Measurements from ENCODE around the gene BRPF3. TPM values are rescaled to one million over a fixed set of nuclear protein-coding genes. Genes with fewer than 3 reads are reported as not detected.

Gene BRPF3
- 10 to 100 TPM; 16.0 to 18.3 TPM for total RNA-seq

- H3K36me3 Mint-ChIP-seq = peaks cover 9% of the 10 kb centered on the region
- peak; percentile 81 for DNase-seq
- intact Hi-C loops (cut with micrococcal nuclease) = loop anchor here (1.0 to 5.0 kb wide), 2 partner anchors 169 to 246 kb away; partner anchors contain the start of genes KCTD20, MAPK14 and PXT1
- ChIA-PET POLR2A (interaction anchor here (1.0 to 2.9 kb wide), 7 partner anchors 52 to 169 kb away, joined by 3 to 10 read pairs (median 5); partner anchors contain the start of genes MAPK13 and MAPK14), CTCF (interaction anchor here (0.8 to 1.9 kb wide), 7 partner anchors 57 to 168 kb away, joined by 3 to 12 read pairs (median 5); partner anchors contain the start of gene MAPK14)
- H3K27ac Mint-ChIP-seq = peak within 1 kb of the TSS; percentile 90
- no peaks in the 10 kb centered on the region for H3K27me3 Mint-ChIP-seq
- H3K4me1 Mint-ChIP-seq (ENCODE audit: low read depth) = peaks cover 39% of the 10 kb centered on the region
- H3K9me3 Mint-ChIP-seq = no peaks in the 10 kb centered on the region
- peak within 1 kb of the TSS; percentile 82 for H3K4me3 Mint-ChIP-seq
These were observed at the start of gene BRPF3 for GRCh38 chr6:36196113-36196879. TSS of gene BRPF3 (plus strand) at chr6:36196744. CDS start at chr6:36200323, 3,579 bp downstream.

GRCh38 chr6:36147294-36147693 lies 49.2 kb upstream of the BRPF3 start:
- Mint-ChIP-seq H3K9me3 (peaks cover 6% of the 10 kb centered on the region), H3K27me3 (no peaks in the 10 kb centered on the region), H3K36me3 (no peaks in the 10 kb centered on the region), H3K4me3 (no peak overlapping the region), H3K4me1 (ENCODE audit: low read depth) (peaks cover 12% of the 10 kb centered on the region), H3K27ac (no peak overlapping the region)
- ChIA-PET POLR2A (no interaction called here), CTCF (no interaction called here)
- no peak for DNase-seq
- intact Hi-C loops (cut with micrococcal nuclease) = no loop called here

- Mint-ChIP-seq H3K27ac (no peak overlapping the region), H3K9me3 (peaks cover 6% of the 10 kb centered on the region), H3K27me3 (no peaks in the 10 kb centered on the region), H3K4me3 (no peak overlapping the region), H3K4me1 (ENCODE audit: low read depth) (peaks cover 10% of the 10 kb centered on the region), H3K36me3 (peaks cover under 1% of the 10 kb centered on the region)
- DNase-seq = no peak
- intact Hi-C loops (cut with micrococcal nuclease) = no loop called here
- ChIA-PET CTCF (interaction anchor here (1.1 kb wide), 1 partner anchor 18 kb away, joined by 3 read pairs; no protein-coding TSS in a partner anchor), POLR2A (no interaction called here)
These were observed 47.1 kb upstream of the BRPF3 start for GRCh38 chr6:36149476-36149875.

GRCh38 chr6:36150283-36150682 lies 46.3 kb upstream of the BRPF3 start:
- no peak overlapping the region for H3K4me3 Mint-ChIP-seq
- DNase-seq = no peak
- POLR2A ChIA-PET = no interaction called here
- peaks cover 2% of the 10 kb centered on the region for H3K36me3 Mint-ChIP-seq
- no peaks in the 10 kb centered on the region for H3K27me3 Mint-ChIP-seq
- intact Hi-C loops (cut with micrococcal nuclease) = no loop called here
- peaks cover 10% of the 10 kb centered on the region for H3K4me1 Mint-ChIP-seq (ENCODE audit: low read depth)
- CTCF ChIA-PET = interaction anchor here (1.1 to 1.4 kb wide), 2 partner anchors 19 to 29 kb away, joined by 3 read pairs; no protein-coding TSS in a partner anchor
- H3K27ac Mint-ChIP-seq = no peak overlapping the region
- H3K9me3 Mint-ChIP-seq = peaks cover 10% of the 10 kb centered on the region

- CTCF ChIA-PET = no interaction called here
- peaks cover 4% of the 10 kb centered on the region for H3K4me1 Mint-ChIP-seq (ENCODE audit: low read depth)
- intact Hi-C loops (cut with micrococcal nuclease) = no loop called here
- POLR2A ChIA-PET = no interaction called here
- no peaks in the 10 kb centered on the region for H3K27me3 Mint-ChIP-seq
- no peak for DNase-seq
- H3K9me3 Mint-ChIP-seq = peaks cover 16% of the 10 kb centered on the region
- H3K27ac Mint-ChIP-seq = no peak overlapping the region
- peaks cover 6% of the 10 kb centered on the region for H3K36me3 Mint-ChIP-seq
- H3K4me3 Mint-ChIP-seq = no peak overlapping the region
These were observed 42.3 kb upstream of the BRPF3 start for GRCh38 chr6:36154286-36154685.

GRCh38 chr6:36155662-36156061 lies 40.9 kb upstream of the BRPF3 start:
- Mint-ChIP-seq H3K36me3 (peaks cover 8% of the 10 kb centered on the region), H3K27me3 (no peaks in the 10 kb centered on the region), H3K27ac (no peak overlapping the region), H3K4me3 (no peak overlapping the region), H3K9me3 (peaks cover 16% of the 10 kb centered on the region), H3K4me1 (ENCODE audit: low read depth) (peaks cover under 1% of the 10 kb centered on the region)
- no peak for DNase-seq
- intact Hi-C loops (cut with micrococcal nuclease) = no loop called here
- CTCF ChIA-PET = interaction anchor here (0.6 kb wide), 1 partner anchor 12 kb away, joined by 3 read pairs; no protein-coding TSS in a partner anchor
- POLR2A ChIA-PET = interaction anchor here (0.7 kb wide), 1 partner anchor 18 kb away, joined by 3 read pairs; no protein-coding TSS in a partner anchor

- Mint-ChIP-seq H3K4me3 (no peak overlapping the region), H3K9me3 (peaks cover 13% of the 10 kb centered on the region), H3K4me1 (ENCODE audit: low read depth) (no peaks in the 10 kb centered on the region), H3K27me3 (no peaks in the 10 kb centered on the region), H3K36me3 (peaks cover 7% of the 10 kb centered on the region), H3K27ac (no peak overlapping the region)
- no peak for DNase-seq
- intact Hi-C loops (cut with micrococcal nuclease) = no loop called here
- ChIA-PET CTCF (no interaction called here), POLR2A (no interaction called here)
These were observed 36.3 kb upstream of the BRPF3 start for GRCh38 chr6:36160147-36160760.

GRCh38 chr6:36169023-36170007 lies 27.2 kb upstream of the BRPF3 start:
- intact Hi-C loops (cut with micrococcal nuclease) = loop anchor here (1.0 kb wide), 1 partner anchor 38 kb away; no protein-coding TSS in a partner anchor
- peak; percentile 12 for DNase-seq
- H3K4me1 Mint-ChIP-seq (ENCODE audit: low read depth) = peaks cover 18% of the 10 kb centered on the region
- POLR2A ChIA-PET = no interaction called here
- H3K36me3 Mint-ChIP-seq = peaks cover 2% of the 10 kb centered on the region
- no peaks in the 10 kb centered on the region for H3K27me3 Mint-ChIP-seq
- peak overlapping the region; percentile 38 for H3K27ac Mint-ChIP-seq
- CTCF ChIA-PET = interaction anchor here (0.8 kb wide), 1 partner anchor 26 kb away, joined by 3 read pairs; no protein-coding TSS in a partner anchor
- H3K4me3 Mint-ChIP-seq = no peak overlapping the region
- no peaks in the 10 kb centered on the region for H3K9me3 Mint-ChIP-seq

- ChIA-PET CTCF (interaction anchor here (1.9 kb wide), 1 partner anchor 47 kb away, joined by 5 read pairs; no protein-coding TSS in a partner anchor), POLR2A (no interaction called here)
- no peak overlapping the region for H3K4me3 Mint-ChIP-seq
- peaks cover 2% of the 10 kb centered on the region for H3K36me3 Mint-ChIP-seq
- H3K27ac Mint-ChIP-seq = no peak overlapping the region
- H3K9me3 Mint-ChIP-seq = no peaks in the 10 kb centered on the region
- peaks cover 18% of the 10 kb centered on the region for H3K4me1 Mint-ChIP-seq (ENCODE audit: low read depth)
- H3K27me3 Mint-ChIP-seq = no peaks in the 10 kb centered on the region
- intact Hi-C loops (cut with micrococcal nuclease) = no loop called here
- no peak for DNase-seq
These were observed 25.8 kb upstream of the BRPF3 start for GRCh38 chr6:36170704-36171103.

- POLR2A ChIA-PET = no interaction called here
- Mint-ChIP-seq H3K27ac (no peak overlapping the region), H3K36me3 (no peaks in the 10 kb centered on the region), H3K4me1 (ENCODE audit: low read depth) (peaks cover 18% of the 10 kb centered on the region), H3K27me3 (no peaks in the 10 kb centered on the region), H3K4me3 (no peak overlapping the region), H3K9me3 (no peaks in the 10 kb centered on the region)
- DNase-seq = no peak
- intact Hi-C loops (cut with micrococcal nuclease) = no loop called here
- CTCF ChIA-PET = interaction anchor here (1.9 kb wide), 1 partner anchor 48 kb away, joined by 5 read pairs; no protein-coding TSS in a partner anchor
These were observed 25.0 kb upstream of the BRPF3 start for GRCh38 chr6:36171573-36171972.

- Mint-ChIP-seq H3K4me3 (no peak overlapping the region), H3K27ac (peak overlapping the region; percentile 15), H3K36me3 (peaks cover 21% of the 10 kb centered on the region), H3K9me3 (peaks cover 25% of the 10 kb centered on the region), H3K27me3 (no peaks in the 10 kb centered on the region), H3K4me1 (ENCODE audit: low read depth) (peaks cover 7% of the 10 kb centered on the region)
- CTCF ChIA-PET = no interaction called here
- POLR2A ChIA-PET = no interaction called here
- intact Hi-C loops (cut with micrococcal nuclease) = no loop called here
- DNase-seq = peak; percentile 49
These were observed 19.4 kb upstream of the BRPF3 start for GRCh38 chr6:36177166-36177565.
